Measurements from ENCODE around the gene MLLT6. TPM values are rescaled to one million over a fixed set of nuclear protein-coding genes. Genes with fewer than 3 reads are reported as not detected.
A peak's percentile ranks its signal among the peaks of the same experiment; 100 is the strongest.

MLLT6 gene
- total RNA-seq, 6 experiments from 2014 or later = 26.5 to 31.5 (median 30.2) TPM

GRCh38 chr17:38748149-38748891, 43.2 kb downstream of the MLLT6 start, which contains the start of gene PCGF2:
PCGF2 (minus strand) TSS chr17:38748336; CDS start chr17:38740402, 7,934 bp downstream.
- peaks cover 9% of the 10 kb centered on the region for H3K36me3 Mint-ChIP-seq (ENCODE audit: low read depth)
- peak within 1 kb of the TSS; percentile 65; the same call in 1 of the 2 replicates for H3K27ac Mint-ChIP-seq
- TF ChIP-seq CTCF (IDR thresholded peaks at IDR 0.05) = no peak
- H3K4me3 Mint-ChIP-seq = peak within 1 kb of the TSS; percentile 96
- DNase-seq = peak; percentile 68
- peaks cover 5% of the 10 kb centered on the region for H3K27me3 Mint-ChIP-seq (ENCODE audit: insufficient read depth)
- H3K4me1 Mint-ChIP-seq (ENCODE audit: low read depth) = peaks cover 55% of the 10 kb centered on the region
- H3K9me3 Mint-ChIP-seq = no peaks in the 10 kb centered on the region

DNA sequence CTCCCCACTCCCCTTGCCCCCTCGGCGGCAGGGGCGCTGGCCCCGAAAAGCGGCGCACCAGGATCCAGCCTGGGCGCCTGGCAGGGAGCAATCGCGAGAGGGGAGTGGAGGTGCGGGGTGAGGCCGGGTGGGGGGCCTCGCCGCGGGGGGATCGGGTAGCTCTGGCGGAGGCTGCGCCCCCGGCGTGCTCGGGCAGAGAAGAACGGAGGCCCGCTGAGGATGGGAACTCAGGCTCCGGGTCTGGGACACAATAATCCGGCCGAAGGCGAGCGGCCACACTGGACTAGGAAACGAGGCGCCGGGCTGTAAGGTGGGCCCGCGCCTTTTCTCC, 43.8 kb downstream of the MLLT6 start:
- no peak for DNase-seq
- Mint-ChIP-seq H3K27me3 (ENCODE audit: insufficient read depth) (peaks cover 5% of the 10 kb centered on the region), H3K36me3 (ENCODE audit: low read depth) (peaks cover 13% of the 10 kb centered on the region), H3K9me3 (no peaks in the 10 kb centered on the region), H3K27ac (no peak overlapping the region), H3K4me3 (peak overlapping the region; percentile 96), H3K4me1 (ENCODE audit: low read depth) (peaks cover 55% of the 10 kb centered on the region)
- no peak; the same call in 1 of the 2 replicates for TF ChIP-seq CTCF (IDR thresholded peaks at IDR 0.05)

DNA sequence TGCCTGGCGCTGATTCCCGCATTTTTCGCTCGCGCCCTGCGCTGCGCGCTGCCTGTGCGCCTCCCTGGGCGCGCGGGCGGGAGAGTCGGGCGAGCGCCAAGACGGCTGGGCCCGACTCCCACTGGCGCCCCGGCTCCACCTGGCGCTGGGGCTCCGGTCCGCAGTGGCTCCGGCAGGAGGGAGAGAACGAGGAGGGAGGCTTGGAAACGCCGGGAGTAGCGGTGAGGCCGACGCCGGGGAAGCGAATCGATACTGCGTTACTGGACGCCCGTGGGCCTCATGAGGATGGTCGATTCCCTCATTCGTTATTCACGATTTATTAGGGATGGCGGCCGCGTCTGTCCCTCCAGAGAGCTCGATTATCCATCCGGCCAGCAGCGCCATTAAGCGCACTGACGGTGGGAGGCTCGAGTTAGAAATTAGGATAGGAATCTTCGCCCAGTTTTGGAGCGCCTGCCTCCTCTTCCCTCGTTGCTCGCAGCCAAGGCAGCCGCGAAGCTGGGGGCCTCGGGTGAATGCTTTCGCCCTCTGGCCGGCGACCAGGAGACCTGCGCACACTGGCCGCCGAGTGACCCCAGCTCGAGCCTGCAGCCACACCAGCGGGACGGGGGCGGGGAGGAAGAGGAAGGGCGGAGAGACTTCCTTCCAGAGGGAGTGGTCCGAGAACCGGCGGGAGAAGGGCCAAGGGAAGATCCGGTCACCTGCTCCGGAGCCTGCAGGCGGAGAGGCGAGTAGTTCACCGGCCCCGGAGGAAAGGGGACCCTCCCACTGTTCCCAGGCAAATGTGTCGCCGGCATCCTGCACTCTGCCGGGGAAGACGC, 44.4 kb downstream of the MLLT6 start:
- Mint-ChIP-seq H3K27me3 (ENCODE audit: insufficient read depth) (peaks cover 5% of the 10 kb centered on the region), H3K27ac (peak overlapping the region; percentile 53), H3K4me3 (peak overlapping the region; percentile 95), H3K4me1 (ENCODE audit: low read depth) (peaks cover 51% of the 10 kb centered on the region), H3K9me3 (no peaks in the 10 kb centered on the region), H3K36me3 (ENCODE audit: low read depth) (peaks cover 13% of the 10 kb centered on the region)
- peak; percentile 49 for DNase-seq
- TF ChIP-seq CTCF (IDR thresholded peaks at IDR 0.05) = no peak; the same call in 1 of the 2 replicates

- Mint-ChIP-seq H3K4me3 (peak overlapping the region; percentile 95), H3K27me3 (ENCODE audit: insufficient read depth) (peaks cover 5% of the 10 kb centered on the region), H3K4me1 (ENCODE audit: low read depth) (peaks cover 47% of the 10 kb centered on the region), H3K27ac (peak overlapping the region; percentile 53), H3K9me3 (no peaks in the 10 kb centered on the region), H3K36me3 (ENCODE audit: low read depth) (peaks cover 10% of the 10 kb centered on the region)
- DNase-seq = no peak
- no peak for TF ChIP-seq CTCF (IDR thresholded peaks at IDR 0.05)
Observed at GRCh38 chr17:38750044-38750311, 44.9 kb downstream of the MLLT6 start.

DNA sequence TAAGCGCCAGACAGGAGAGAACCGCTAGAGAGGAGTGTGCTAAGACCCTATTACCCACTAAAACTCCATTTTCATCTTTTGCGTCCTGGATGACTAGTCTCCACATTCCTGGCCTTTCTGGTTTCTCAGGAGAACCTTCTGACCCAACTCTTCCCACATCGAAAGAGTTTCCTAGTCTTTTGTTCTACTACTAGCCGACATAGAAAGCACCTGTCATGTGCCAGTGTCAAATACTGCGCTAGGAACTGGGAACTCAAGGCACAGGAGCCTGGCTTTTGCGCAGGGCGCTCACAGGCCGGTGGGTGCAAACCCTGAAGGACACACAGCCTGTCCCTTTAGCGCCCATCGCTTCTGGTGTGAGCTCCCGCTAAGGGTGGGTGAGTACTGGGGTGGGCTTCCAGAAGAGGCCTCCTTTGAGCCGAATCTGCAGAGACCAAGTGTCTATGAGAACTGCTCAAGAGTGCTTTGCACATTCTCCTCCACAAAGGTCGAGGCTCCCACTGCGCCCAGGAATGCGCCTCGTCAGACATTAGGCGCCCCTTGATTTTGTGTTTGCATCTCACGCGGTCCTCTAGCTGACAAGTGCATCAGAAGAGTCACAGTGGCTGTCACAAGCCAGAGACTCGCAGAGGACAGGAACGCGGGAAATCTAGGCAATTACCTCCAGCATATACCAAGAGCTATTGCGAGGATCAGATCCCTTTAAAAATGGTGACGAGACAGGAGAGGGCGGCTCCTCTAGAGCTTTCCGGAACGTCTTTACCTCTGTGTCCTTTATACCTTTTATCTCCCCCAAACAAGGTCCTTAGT, 45.4 kb downstream of the MLLT6 start:
- DNase-seq = no peak
- Mint-ChIP-seq H3K4me3 (peak overlapping the region; percentile 95), H3K36me3 (ENCODE audit: low read depth) (peaks cover 10% of the 10 kb centered on the region), H3K9me3 (no peaks in the 10 kb centered on the region), H3K27me3 (ENCODE audit: insufficient read depth) (peaks cover 5% of the 10 kb centered on the region), H3K4me1 (ENCODE audit: low read depth) (peaks cover 44% of the 10 kb centered on the region), H3K27ac (peak overlapping the region; percentile 90)
- no peak for TF ChIP-seq CTCF (IDR thresholded peaks at IDR 0.05)

Measured in HFFc6 (cell line).